ENCODE data around the gene CDA. TPM values are rescaled to one million over a fixed set of nuclear protein-coding genes. Genes with fewer than 3 reads are reported as not detected.
A peak's percentile ranks its signal among the peaks of the same experiment; 100 is the strongest.

The CDA gene
- total and polyA plus RNA-seq, 10 of the 15 experiments (the other 5 are each of a cell fraction or from before 2014, with no cell fraction given), result not detected

DNA sequence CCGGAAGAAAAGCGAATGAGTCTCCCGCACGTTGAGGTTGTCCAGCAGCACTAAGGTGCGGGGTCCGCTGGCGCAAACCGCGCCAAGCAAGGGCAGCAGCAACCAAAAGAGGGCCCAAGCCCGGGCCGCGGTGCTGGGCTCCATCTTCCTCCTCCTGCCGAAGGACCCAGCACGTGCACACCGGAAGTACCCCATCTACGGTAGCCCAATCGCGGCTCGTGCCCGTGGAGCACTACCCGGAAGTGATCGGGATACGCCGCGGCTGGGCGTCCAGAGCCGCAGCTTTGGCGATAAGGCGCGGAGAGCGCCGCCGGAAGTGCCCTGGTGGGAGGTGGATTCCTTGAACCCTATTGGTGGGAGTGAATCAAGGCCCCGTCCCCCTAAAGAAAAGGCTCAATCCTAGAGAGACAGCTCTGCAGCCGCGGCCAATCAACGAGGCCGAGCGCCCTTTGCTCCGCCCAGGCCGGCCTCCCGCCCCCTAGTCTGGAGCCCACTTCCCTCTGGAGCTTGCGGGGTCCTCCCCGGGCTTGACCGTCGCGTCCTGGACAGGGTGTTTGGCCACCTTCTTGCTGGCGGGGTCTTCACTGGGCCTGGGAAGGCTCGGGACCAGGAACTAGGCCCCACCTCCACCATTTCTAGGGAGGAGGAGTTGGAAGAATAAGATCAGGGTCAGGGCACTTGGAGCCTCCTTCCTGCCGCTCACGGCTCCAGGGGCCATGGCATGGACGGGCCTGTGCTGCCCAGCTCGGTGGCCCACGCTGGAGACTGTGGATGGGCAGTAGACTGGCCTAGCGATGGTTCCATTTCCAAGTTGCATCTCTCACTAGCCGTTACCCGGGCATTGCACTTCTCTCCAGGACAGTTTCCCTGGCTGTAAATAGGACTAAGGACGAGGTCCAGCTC, 72.6 kb downstream of the CDA start, which contains the start of gene DDOST (continued):
- TF ChIP-seq, protein P1, sequence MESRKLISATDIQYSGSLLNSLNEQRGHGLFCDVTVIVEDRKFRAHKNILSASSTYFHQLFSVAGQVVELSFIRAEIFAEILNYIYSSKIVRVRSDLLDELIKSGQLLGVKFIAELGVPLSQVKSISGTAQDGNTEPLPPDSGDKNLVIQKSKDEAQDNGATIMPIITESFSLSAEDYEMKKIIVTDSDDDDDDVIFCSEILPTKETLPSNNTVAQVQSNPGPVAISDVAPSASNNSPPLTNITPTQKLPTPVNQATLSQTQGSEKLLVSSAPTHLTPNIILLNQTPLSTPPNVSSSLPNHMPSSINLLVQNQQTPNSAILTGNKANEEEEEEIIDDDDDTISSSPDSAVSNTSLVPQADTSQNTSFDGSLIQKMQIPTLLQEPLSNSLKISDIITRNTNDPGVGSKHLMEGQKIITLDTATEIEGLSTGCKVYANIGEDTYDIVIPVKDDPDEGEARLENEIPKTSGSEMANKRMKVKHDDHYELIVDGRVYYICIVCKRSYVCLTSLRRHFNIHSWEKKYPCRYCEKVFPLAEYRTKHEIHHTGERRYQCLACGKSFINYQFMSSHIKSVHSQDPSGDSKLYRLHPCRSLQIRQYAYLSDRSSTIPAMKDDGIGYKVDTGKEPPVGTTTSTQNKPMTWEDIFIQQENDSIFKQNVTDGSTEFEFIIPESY (IDR thresholded peaks at IDR 0.05), result no peak
- TF ChIP-seq ATF3 (IDR thresholded peaks at IDR 0.05; ENCODE audit: borderline replicate concordance, extremely low read depth, low read depth, low read length), result no peak
- TF ChIP-seq KLF5 (IDR thresholded peaks at IDR 0.05; ENCODE audit: partially characterized antibody), result no peak
- TF ChIP-seq ZZZ3 (IDR thresholded peaks at IDR 0.05; ENCODE audit: control insufficient read depth, insufficient read length, low read depth), result no peak
- no peak for TF ChIP-seq NRF1 (conservative IDR thresholded peaks at IDR 0.05; ENCODE audit: low read depth, low read length)
- TF ChIP-seq TCF7 (IDR thresholded peaks at IDR 0.05; ENCODE audit: borderline replicate concordance), result no peak
- peak; percentile 85 for TF ChIP-seq POLR2A (IDR thresholded peaks at IDR 0.05; ENCODE audit: low read depth, low read length)
- TF ChIP-seq, protein P2, sequence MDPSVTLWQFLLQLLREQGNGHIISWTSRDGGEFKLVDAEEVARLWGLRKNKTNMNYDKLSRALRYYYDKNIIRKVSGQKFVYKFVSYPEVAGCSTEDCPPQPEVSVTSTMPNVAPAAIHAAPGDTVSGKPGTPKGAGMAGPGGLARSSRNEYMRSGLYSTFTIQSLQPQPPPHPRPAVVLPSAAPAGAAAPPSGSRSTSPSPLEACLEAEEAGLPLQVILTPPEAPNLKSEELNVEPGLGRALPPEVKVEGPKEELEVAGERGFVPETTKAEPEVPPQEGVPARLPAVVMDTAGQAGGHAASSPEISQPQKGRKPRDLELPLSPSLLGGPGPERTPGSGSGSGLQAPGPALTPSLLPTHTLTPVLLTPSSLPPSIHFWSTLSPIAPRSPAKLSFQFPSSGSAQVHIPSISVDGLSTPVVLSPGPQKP (IDR thresholded peaks at IDR 0.05; ENCODE audit: low read depth, low read length), result peak; percentile 94
- peak; percentile 75 for TF ChIP-seq FOS (IDR thresholded peaks at IDR 0.05; ENCODE audit: borderline replicate concordance, extremely low read depth, insufficient read length)
- TF ChIP-seq RAD21 (IDR thresholded peaks at IDR 0.05; ENCODE audit: insufficient read depth, low read depth, low read length), result no peak
- TF ChIP-seq CHD1 (IDR thresholded peaks at IDR 0.05; ENCODE audit: low read depth, low read length), result no peak
- no peak for TF ChIP-seq PML (IDR thresholded peaks at IDR 0.05; ENCODE audit: low read length)
- peak; percentile 86 for TF ChIP-seq POLR2AphosphoS5 (IDR thresholded peaks at IDR 0.05; ENCODE audit: low read length)
- TF ChIP-seq IKZF2 (IDR thresholded peaks at IDR 0.05), result no peak
- peak; percentile 70 for TF ChIP-seq SIN3A (IDR thresholded peaks at IDR 0.05; ENCODE audit: low read depth, low read length)
- TF ChIP-seq, protein P3, sequence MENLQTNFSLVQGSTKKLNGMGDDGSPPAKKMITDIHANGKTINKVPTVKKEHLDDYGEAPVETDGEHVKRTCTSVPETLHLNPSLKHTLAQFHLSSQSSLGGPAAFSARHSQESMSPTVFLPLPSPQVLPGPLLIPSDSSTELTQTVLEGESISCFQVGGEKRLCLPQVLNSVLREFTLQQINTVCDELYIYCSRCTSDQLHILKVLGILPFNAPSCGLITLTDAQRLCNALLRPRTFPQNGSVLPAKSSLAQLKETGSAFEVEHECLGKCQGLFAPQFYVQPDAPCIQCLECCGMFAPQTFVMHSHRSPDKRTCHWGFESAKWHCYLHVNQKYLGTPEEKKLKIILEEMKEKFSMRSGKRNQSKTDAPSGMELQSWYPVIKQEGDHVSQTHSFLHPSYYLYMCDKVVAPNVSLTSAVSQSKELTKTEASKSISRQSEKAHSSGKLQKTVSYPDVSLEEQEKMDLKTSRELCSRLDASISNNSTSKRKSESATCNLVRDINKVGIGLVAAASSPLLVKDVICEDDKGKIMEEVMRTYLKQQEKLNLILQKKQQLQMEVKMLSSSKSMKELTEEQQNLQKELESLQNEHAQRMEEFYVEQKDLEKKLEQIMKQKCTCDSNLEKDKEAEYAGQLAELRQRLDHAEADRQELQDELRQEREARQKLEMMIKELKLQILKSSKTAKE (IDR thresholded peaks at IDR 0.05; ENCODE audit: low read depth, poor library complexity, severe bottlenecking), result no peak
- TF ChIP-seq SMAD5 (IDR thresholded peaks at IDR 0.05; ENCODE audit: low read depth), result peak; percentile 64; the same call in 1 of the 2 replicates
- no peak for TF ChIP-seq JUNB (IDR thresholded peaks at IDR 0.05)
- no peak for TF ChIP-seq FOXM1 (IDR thresholded peaks at IDR 0.05; ENCODE audit: low read depth, low read length)
- TF ChIP-seq NBN (IDR thresholded peaks at IDR 0.05), result 0 out of 2 replicates have a peak, but pooled peaks have one; percentile 7
- TF ChIP-seq ESRRA (IDR thresholded peaks at IDR 0.05; ENCODE audit: low read length), result no peak
